AG04450 (cell line): ENCODE data around the gene CGNL1. TPM values are rescaled to one million over a fixed set of nuclear protein-coding genes. Genes with fewer than 3 reads are reported as not detected.

Experiments used
- CTCF ChIA-PET: fragments of 300-600, 350-600 bp; formaldehyde crosslinking; extraction: SDS; loops from one replicate; lab custom pipeline; 2022; ENCODE audit warnings: antibody characterized with exemption, inconsistent platforms; lab: Charles Lee
- POLR2A ChIA-PET: fragments of 350-600 bp; formaldehyde crosslinking; extraction: SDS; loops from one replicate; lab custom pipeline; 2021; ENCODE audit warnings: antibody characterized with exemption, inconsistent platforms; lab: Yijun Ruan, JAX
- DNase-seq: peaks from one replicate; pipeline ENCODE4 v3.0.0-alpha.2; 2011; ENCODE audit warnings: low read depth, low spot score
- H3K27ac ChIP-seq: one replicate; pipeline ENCODE4 v1.5.1; 2012; ENCODE audit warnings: low read depth, low read length, control low read depth
- H3K27me3 ChIP-seq: one replicate; pipeline ENCODE4 v1.6.0; 2012; ENCODE audit warnings: low read length; ENCODE audit not compliant: control insufficient read depth, insufficient read depth
- H3K4me3 ChIP-seq: 2 replicates; pipeline ENCODE4 v1.5.1; 2011; ENCODE audit warnings: mild to moderate bottlenecking, low read depth, low read length, control low read depth
- H3K9me3 ChIP-seq: 2 replicates; pipeline ENCODE4 v1.5.1; 2012; ENCODE audit warnings: low read length; ENCODE audit not compliant: control insufficient read depth, insufficient read depth
- polyA plus RNA-seq: library from polyadenylated mRNA; depleted of rRNA; stranded (reverse); fragments of >200 nt; gene quantifications from 2 replicates; pipeline ENCODE4 v1.2.3, GENCODE V29; 2011
- TF ChIP-seq, protein P1 (sequence below): IDR thresholded peaks from 2 replicates; pipeline ENCODE4 v1.5.1; 2011; ENCODE audit warnings: low read depth, low read length, control low read depth, inconsistent platforms

Gene CGNL1
- polyA plus RNA-seq, 1 experiment, result 0.25 TPM

DNA sequence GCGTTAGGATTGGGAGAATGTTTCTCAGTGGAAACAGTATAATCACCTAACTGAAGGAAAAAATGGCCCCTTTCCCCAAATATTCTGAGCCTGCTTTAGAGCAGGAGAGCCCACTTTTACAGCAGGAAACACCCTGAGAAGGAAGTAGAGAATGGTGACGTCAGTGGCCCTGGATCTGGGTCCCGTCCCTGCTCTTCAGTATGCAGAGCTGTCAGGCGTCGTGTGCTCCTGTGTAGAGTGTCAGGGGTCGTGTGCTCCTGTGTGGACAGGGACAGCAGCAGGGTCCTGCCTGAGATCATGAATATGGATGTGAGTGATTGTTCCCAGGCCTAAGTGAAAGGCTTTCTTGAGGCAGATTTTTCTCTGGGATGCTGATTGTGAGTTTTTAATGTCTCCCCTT lies 45.2 kb downstream of the CGNL1 start:
- TF ChIP-seq, protein P1, sequence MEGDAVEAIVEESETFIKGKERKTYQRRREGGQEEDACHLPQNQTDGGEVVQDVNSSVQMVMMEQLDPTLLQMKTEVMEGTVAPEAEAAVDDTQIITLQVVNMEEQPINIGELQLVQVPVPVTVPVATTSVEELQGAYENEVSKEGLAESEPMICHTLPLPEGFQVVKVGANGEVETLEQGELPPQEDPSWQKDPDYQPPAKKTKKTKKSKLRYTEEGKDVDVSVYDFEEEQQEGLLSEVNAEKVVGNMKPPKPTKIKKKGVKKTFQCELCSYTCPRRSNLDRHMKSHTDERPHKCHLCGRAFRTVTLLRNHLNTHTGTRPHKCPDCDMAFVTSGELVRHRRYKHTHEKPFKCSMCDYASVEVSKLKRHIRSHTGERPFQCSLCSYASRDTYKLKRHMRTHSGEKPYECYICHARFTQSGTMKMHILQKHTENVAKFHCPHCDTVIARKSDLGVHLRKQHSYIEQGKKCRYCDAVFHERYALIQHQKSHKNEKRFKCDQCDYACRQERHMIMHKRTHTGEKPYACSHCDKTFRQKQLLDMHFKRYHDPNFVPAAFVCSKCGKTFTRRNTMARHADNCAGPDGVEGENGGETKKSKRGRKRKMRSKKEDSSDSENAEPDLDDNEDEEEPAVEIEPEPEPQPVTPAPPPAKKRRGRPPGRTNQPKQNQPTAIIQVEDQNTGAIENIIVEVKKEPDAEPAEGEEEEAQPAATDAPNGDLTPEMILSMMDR, result no peak
- H3K4me3 ChIP-seq, result no peak overlapping the region
- ChIA-PET CTCF (no interaction called here), POLR2A (no interaction called here)
- DNase-seq, result no peak
- H3K27me3 ChIP-seq, result peaks cover 4% of the 10 kb centered on the region
- H3K9me3 ChIP-seq, result no peaks in the 10 kb centered on the region; the same call in 1 of the 2 replicates
- no peak overlapping the region for H3K27ac ChIP-seq

DNA sequence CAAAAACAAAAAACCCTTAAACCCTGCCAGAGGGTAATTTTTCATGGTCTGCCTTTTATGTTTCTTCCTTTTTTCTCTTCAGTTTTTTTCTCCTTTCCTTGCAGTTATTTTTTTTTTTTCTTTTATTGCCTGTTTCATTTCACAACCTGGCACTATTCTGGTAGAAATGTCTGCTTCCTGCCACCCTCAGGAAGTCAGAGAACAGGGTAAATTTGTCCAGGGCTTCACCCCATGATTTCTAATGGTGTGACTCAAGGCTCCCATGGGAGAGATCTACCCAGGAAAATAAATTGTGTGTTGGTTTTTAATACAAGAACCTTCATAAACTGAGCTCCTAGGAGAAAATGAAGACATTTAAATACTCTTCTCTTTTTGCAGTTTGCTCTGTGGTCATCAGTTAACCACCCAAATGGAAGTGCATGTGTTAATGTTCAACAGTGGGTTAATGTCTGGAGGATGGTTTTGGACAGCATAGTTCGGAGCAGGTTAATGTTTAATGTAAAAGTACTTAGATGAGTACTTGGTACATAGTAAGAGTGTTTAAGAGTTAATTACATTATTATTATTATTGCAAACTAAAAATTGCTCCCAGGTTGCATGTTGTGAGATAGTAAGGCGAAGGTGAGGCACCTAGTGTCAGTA lies 45.9 kb downstream of the CGNL1 start:
- Histone ChIP-seq H3K4me3 (no peak overlapping the region), H3K27me3 (peaks cover 4% of the 10 kb centered on the region), H3K9me3 (no peaks in the 10 kb centered on the region; the same call in 1 of the 2 replicates), H3K27ac (no peak overlapping the region)
- TF ChIP-seq, protein P1, result no peak
- CTCF ChIA-PET, result no interaction called here
- POLR2A ChIA-PET, result no interaction called here
- no peak for DNase-seq

DNA sequence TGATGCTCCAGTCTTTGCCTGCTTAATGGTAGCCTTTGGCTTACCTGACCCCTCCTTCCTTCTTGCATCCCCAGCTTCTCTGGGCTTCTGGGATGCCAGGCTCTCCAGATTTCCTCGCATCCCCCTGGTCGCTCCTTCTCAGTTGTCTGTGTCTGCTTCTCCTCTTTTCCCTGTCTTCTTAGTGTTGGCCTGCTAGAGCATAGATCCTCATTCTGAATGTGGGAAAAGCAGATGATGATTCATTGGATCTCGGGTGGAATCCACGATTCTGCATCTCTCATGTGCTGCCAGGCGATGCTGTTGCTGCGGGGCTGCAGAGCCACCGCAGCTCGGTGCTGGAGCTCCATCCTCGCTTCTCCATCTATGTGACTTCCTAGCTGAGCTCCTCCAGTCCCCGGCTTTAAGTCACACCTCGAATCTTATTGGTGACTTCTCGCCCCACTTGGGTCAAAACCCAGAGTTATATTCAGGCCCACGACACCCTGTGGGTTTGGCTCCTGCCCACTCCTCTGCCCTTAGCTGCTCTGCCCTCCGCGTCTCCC lies 47.4 kb downstream of the CGNL1 start:
- TF ChIP-seq, protein P1, result no peak
- Histone ChIP-seq H3K27me3 (no peaks in the 10 kb centered on the region), H3K9me3 (no peaks in the 10 kb centered on the region; the same call in 1 of the 2 replicates), H3K27ac (no peak overlapping the region), H3K4me3 (no peak overlapping the region)
- CTCF ChIA-PET, result no interaction called here
- POLR2A ChIA-PET, result no interaction called here
- no peak for DNase-seq

DNA sequence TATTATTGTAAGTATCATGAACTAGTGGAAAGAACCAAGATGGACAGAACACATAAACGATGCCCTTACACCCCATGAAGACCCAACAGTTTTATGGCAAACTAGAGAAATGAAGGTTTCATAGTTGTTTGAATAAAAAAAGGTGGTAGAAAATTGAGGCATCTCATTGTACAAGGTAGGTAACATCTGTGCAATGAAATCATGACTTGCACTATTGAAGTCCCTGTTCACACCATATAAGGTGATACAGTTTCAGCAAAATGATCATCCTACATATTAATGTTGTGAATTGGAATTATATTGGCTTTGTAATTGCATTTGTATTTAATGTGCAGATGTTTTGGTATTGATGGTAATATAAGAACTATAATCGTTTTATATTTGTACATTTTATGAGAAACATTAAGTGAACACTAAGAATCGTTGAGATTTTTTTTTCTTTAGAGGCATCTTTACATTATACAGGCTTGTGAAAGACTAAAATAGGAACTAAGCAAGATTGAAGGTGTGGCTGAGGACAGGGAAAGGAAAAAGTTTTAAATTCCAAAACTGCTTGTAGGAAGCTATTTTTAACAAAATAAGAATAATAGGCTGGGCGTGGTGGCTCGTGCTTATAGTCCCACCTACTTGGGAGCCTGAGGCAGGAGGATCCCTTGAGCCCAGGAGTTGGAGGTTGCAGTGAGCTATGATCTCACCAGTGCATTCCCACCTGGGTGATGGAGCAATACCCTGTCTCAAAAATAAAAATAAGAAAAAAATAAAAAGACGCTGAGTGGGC lies 48.5 kb downstream of the CGNL1 start:
- Histone ChIP-seq H3K9me3 (no peaks in the 10 kb centered on the region), H3K27ac (no peak overlapping the region), H3K4me3 (no peak overlapping the region), H3K27me3 (no peaks in the 10 kb centered on the region)
- TF ChIP-seq, protein P1, result no peak
- no peak for DNase-seq
- ChIA-PET CTCF (interaction anchor here (0.7 kb wide), 1 partner anchor 23 kb away, joined by 4 read pairs; no protein-coding TSS in a partner anchor), POLR2A (no interaction called here)

DNA sequence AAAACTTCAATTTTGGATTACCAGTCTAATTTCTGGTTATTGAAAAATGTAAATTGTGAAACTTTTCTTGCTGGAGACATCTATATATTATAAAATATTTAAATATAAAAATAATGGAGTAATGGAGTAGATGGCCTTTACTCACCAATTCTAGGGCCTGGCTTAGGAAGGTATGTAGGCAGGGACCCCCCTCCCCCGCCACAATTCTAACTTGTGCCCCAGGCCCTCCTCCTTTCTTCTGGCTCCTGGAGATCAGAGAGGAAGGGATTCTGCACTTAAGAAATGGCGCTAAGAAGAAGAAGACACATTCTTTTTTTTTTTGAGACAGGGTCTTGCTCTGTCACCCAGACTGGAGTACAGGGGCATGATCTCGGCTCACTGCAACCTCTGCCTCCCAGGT lies 49.5 kb downstream of the CGNL1 start:
- Histone ChIP-seq H3K27ac (no peak overlapping the region), H3K27me3 (no peaks in the 10 kb centered on the region), H3K4me3 (no peak overlapping the region), H3K9me3 (no peaks in the 10 kb centered on the region)
- ChIA-PET CTCF (interaction anchor here (0.7 kb wide), 1 partner anchor 22 kb away, joined by 4 read pairs; no protein-coding TSS in a partner anchor), POLR2A (no interaction called here)
- no peak for DNase-seq
- TF ChIP-seq, protein P1, result no peak
